ENCODE measurements around the gene C20orf204.

The C20orf204 gene

GRCh38 chr20:64055893-64056638, 20.1 kb downstream of the C20orf204 start:
- no peak overlapping the region for H3K27ac Mint-ChIP-seq
- no peaks in the 10 kb centered on the region for H3K9me3 Mint-ChIP-seq
- no peaks in the 10 kb centered on the region for H3K36me3 Mint-ChIP-seq
- H3K4me1 Mint-ChIP-seq, result peaks cover 16% of the 10 kb centered on the region
- peaks cover 5% of the 10 kb centered on the region for H3K27me3 Mint-ChIP-seq
- no peak overlapping the region for H3K4me3 Mint-ChIP-seq

- Mint-ChIP-seq H3K4me3 (no peak overlapping the region), H3K27me3 (peaks cover 5% of the 10 kb centered on the region)
These were observed 20.6 kb downstream of the C20orf204 start for GRCh38 chr20:64056639-64056888.

GRCh38 chr20:64056889-64057627, 21.1 kb downstream of the C20orf204 start:
- peak overlapping the region; percentile 64 for H3K4me3 Mint-ChIP-seq
- no peaks in the 10 kb centered on the region for H3K9me3 Mint-ChIP-seq
- H3K27ac Mint-ChIP-seq, result no peak overlapping the region
- H3K27me3 Mint-ChIP-seq, result peaks cover 4% of the 10 kb centered on the region
- H3K36me3 Mint-ChIP-seq, result no peaks in the 10 kb centered on the region
- H3K4me1 Mint-ChIP-seq, result peaks cover 16% of the 10 kb centered on the region

More at GRCh38 chr20:64056639-64056888, 20.6 kb downstream of the C20orf204 start:
- H3K36me3 Mint-ChIP-seq, result no peaks in the 10 kb centered on the region
- no peaks in the 10 kb centered on the region for H3K9me3 Mint-ChIP-seq
- H3K4me1 Mint-ChIP-seq, result peaks cover 16% of the 10 kb centered on the region
- H3K27ac Mint-ChIP-seq, result no peak overlapping the region

- H3K27me3 Mint-ChIP-seq, result peaks cover 4% of the 10 kb centered on the region
- no peak overlapping the region for H3K27ac Mint-ChIP-seq
- H3K36me3 Mint-ChIP-seq, result no peaks in the 10 kb centered on the region
- H3K4me3 Mint-ChIP-seq, result peak overlapping the region; percentile 64
- H3K9me3 Mint-ChIP-seq, result no peaks in the 10 kb centered on the region
- peaks cover 16% of the 10 kb centered on the region for H3K4me1 Mint-ChIP-seq
These were observed 21.9 kb downstream of the C20orf204 start for GRCh38 chr20:64057628-64058498.

GRCh38 chr20:64058536-64058935, 22.6 kb downstream of the C20orf204 start:
- peaks cover 17% of the 10 kb centered on the region for H3K4me1 Mint-ChIP-seq
- H3K27ac Mint-ChIP-seq, result no peak overlapping the region
- H3K27me3 Mint-ChIP-seq, result peaks cover 1% of the 10 kb centered on the region
- H3K4me3 Mint-ChIP-seq, result peak overlapping the region; percentile 15
- H3K36me3 Mint-ChIP-seq, result no peaks in the 10 kb centered on the region
- H3K9me3 Mint-ChIP-seq, result no peaks in the 10 kb centered on the region

- Mint-ChIP-seq H3K27ac (peak overlapping the region; percentile 23), H3K36me3 (no peaks in the 10 kb centered on the region), H3K4me3 (no peak overlapping the region), H3K9me3 (no peaks in the 10 kb centered on the region), H3K27me3 (no peaks in the 10 kb centered on the region), H3K4me1 (peaks cover 47% of the 10 kb centered on the region)
These were observed 26.3 kb downstream of the C20orf204 start for GRCh38 chr20:64062276-64062595.

GRCh38 chr20:64062596-64063388, 26.8 kb downstream of the C20orf204 start, which contains the start of gene TCEA2:
TSS of gene TCEA2 (plus strand) at chr20:64063198. CDS start at chr20:64063313, 115 bp downstream.
- Mint-ChIP-seq H3K9me3 (no peaks in the 10 kb centered on the region), H3K4me1 (peaks cover 45% of the 10 kb centered on the region), H3K27me3 (no peaks in the 10 kb centered on the region), H3K4me3 (peak within 1 kb of the TSS; percentile 90), H3K27ac (peak within 1 kb of the TSS; percentile 94), H3K36me3 (no peaks in the 10 kb centered on the region)

GRCh38 chr20:64063389-64064144, 27.6 kb downstream of the C20orf204 start:
- Mint-ChIP-seq H3K4me3 (peak overlapping the region; percentile 90), H3K27ac (peak overlapping the region; percentile 94), H3K36me3 (no peaks in the 10 kb centered on the region), H3K9me3 (no peaks in the 10 kb centered on the region), H3K4me1 (peaks cover 38% of the 10 kb centered on the region), H3K27me3 (no peaks in the 10 kb centered on the region)

- H3K27ac Mint-ChIP-seq, result peak overlapping the region; percentile 94
- no peaks in the 10 kb centered on the region for H3K36me3 Mint-ChIP-seq
- H3K4me3 Mint-ChIP-seq, result peak overlapping the region; percentile 90
- H3K4me1 Mint-ChIP-seq, result peaks cover 36% of the 10 kb centered on the region
- no peaks in the 10 kb centered on the region for H3K27me3 Mint-ChIP-seq
- H3K9me3 Mint-ChIP-seq, result no peaks in the 10 kb centered on the region
These were observed 28.2 kb downstream of the C20orf204 start for GRCh38 chr20:64064145-64064698.

- Mint-ChIP-seq H3K27me3 (no peaks in the 10 kb centered on the region), H3K36me3 (no peaks in the 10 kb centered on the region), H3K27ac (peak overlapping the region; percentile 17), H3K4me1 (peaks cover 36% of the 10 kb centered on the region), H3K9me3 (no peaks in the 10 kb centered on the region), H3K4me3 (no peak overlapping the region)
These were observed 29.3 kb downstream of the C20orf204 start for GRCh38 chr20:64065062-64065973.

GRCh38 chr20:64065974-64066343, 30.0 kb downstream of the C20orf204 start:
- Mint-ChIP-seq H3K4me3 (peak overlapping the region; percentile 19), H3K4me1 (peaks cover 36% of the 10 kb centered on the region), H3K27me3 (no peaks in the 10 kb centered on the region), H3K9me3 (no peaks in the 10 kb centered on the region), H3K27ac (peak overlapping the region; percentile 30), H3K36me3 (no peaks in the 10 kb centered on the region)

- Mint-ChIP-seq H3K36me3 (no peaks in the 10 kb centered on the region), H3K9me3 (no peaks in the 10 kb centered on the region), H3K27me3 (no peaks in the 10 kb centered on the region), H3K4me3 (no peak overlapping the region), H3K27ac (no peak overlapping the region), H3K4me1 (peaks cover 36% of the 10 kb centered on the region)
These were observed 31.1 kb downstream of the C20orf204 start for GRCh38 chr20:64067005-64067632.

GRCh38 chr20:64067733-64068307, 31.8 kb downstream of the C20orf204 start:
- Mint-ChIP-seq H3K36me3 (no peaks in the 10 kb centered on the region), H3K27ac (no peak overlapping the region), H3K4me3 (no peak overlapping the region), H3K27me3 (no peaks in the 10 kb centered on the region), H3K4me1 (peaks cover 36% of the 10 kb centered on the region), H3K9me3 (no peaks in the 10 kb centered on the region)
